Fibroblast of skin of left biceps (primary cell): ENCODE data around the gene CBFA2T3.
"Not testable (repeated sequence)": the region's sequence is repeated elsewhere in the genome, so short reads cannot be mapped to it uniquely, and the experiment has no call there.

ENCODE experiments used
- DNase-seq, 2 experiments: peaks; one replicate each; pipeline ENCODE4 v3.0.0-alpha.2; 2013; ENCODE audit warnings: low read depth in 2 of 2

Gene CBFA2T3

GRCh38 chr16:88889702-88890352, 87.2 kb downstream of the CBFA2T3 start:
- not testable (repeated sequence) for DNase-seq

DNA sequence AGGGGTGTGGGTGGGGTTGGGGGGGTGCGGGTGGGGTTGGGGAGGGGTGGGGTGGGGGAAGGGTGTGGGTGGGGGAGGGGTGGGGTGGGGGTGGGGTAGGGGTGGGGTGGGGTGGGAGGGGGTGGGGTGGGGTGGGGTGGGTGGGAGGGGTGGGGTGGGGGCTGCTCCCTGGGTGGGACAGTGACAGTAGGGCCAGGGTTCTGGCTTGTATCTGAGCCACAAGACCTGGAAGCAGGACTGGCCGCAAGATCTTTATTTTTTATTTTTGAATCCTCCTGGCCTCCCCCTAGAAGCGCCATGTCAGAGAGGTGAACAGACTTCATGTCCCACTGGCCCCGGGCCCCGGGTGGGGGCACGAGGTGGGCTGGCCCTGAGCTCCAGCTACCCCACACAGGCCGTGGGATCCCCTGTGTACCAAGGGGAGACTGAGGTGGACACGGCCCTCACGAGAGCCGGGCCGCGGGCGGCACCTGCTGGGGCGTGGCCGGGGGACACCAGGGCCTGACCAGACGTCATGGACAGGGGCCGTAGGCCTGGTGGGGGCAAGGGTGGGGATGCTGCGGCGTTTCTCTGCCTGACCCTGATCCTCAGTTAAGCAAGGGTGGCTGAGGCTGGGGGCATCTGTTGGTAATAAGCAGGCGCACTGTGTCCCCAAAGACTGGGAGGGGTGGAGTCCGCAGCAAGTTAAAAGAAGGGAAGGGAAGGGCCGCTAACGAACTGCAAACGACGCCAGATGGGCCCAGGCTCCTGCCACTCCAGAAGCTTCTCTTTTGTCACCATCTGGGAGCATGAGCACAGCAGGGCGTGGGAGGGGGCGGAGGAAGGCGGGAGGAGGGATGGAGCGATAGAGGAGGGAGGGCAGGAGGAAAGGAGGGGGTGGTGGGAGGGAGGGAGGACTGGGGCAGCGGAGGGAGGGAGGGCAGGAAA, 88.3 kb downstream of the CBFA2T3 start:
- no peak for DNase-seq

- no peak for DNase-seq
Observed at GRCh38 chr16:88888057-88888456, 89.0 kb downstream of the CBFA2T3 start.

GRCh38 chr16:88886845-88887521, 90.0 kb downstream of the CBFA2T3 start:
- no peak for DNase-seq

DNA sequence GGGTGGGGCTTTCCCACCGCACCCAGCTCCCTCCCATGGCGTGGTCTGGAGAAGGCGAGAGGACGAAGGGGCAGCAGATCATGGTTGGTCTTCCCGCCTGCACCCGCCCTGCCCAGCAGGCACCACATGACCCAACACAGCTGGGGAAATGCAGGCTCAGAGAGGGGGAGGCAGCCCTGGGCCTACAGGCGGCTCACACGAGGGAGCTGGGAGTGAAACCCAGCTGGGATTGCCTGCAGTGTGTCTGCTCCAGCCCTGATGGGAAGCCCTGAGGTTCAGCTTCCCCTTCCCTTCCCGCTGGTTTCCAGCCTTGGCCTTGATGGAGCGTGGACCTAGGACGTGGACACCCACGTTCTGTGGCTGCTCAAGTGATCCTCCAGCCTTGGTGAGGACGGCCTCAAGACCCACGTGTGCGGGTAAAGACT, 90.6 kb downstream of the CBFA2T3 start:
- DNase-seq: no peak

- no peak for DNase-seq
Observed at GRCh38 chr16:88885693-88886280, 91.2 kb downstream of the CBFA2T3 start.

DNA sequence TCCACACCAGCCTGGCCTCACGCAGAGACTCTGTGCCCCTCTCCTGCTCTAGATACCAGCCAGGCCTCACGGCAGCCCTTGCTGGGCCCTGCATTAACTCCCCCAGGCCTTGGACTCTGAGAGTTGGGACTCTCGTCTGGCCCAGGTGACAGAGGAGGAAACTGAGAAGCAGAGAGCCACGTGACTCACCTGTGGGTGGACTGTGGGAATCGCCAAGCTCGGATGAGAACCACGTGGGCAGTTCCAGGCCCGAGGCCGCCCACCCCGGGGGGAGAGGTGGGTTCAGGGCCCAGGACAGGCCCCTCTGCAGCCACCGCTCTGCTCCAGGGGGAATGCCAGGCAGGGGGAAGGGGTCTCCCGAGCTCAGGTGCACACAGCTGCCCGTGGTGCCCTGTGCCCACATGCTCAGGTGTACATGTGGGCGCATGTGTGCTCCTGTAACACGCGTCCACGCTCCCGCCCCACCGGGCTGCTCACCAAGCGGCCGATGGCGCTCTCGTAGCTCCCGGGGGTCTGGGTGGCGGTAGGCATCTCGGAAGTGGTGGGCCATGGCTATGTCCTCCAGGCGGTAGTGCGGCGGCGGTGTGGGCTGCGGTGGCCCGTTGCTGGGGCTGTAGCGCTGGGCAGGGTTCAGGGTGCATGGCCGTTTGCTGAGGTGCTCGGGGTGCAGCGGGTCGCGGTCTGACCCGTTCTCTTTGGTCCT, 92.3 kb downstream of the CBFA2T3 start:
- no peak for DNase-seq

DNA sequence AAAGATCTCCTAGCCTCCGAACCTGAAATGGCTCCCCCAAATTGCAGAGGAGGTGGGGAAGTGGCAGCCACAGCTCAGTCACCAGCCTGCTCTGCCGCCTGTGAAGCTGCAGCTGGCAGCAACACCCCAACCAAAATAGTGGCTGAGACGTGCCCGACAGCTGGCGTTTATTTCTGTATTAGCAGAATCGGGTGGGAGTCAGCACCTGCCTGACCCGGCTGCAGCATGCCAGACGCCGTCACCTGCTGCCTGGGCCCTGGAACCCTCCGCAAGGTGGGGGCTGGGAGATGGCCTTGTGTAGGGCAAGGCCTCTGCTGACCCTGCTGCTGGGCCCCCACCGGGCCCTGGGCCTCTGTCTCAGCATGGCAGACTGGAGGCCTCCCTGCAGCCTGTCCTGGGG, 93.1 kb downstream of the CBFA2T3 start:
- DNase-seq: no peak

GRCh38 chr16:88883117-88883895, 93.7 kb downstream of the CBFA2T3 start:
- DNase-seq: no peak

- no peak for DNase-seq
Observed at GRCh38 chr16:88882358-88883030, 94.5 kb downstream of the CBFA2T3 start.

- no peak for DNase-seq
Observed at GRCh38 chr16:88881675-88882357, 95.2 kb downstream of the CBFA2T3 start.

- DNase-seq: no peak
Observed at GRCh38 chr16:88881007-88881615, 95.9 kb downstream of the CBFA2T3 start.

GRCh38 chr16:88880226-88881006, 96.6 kb downstream of the CBFA2T3 start:
- no peak for DNase-seq

- DNase-seq: no peak
Observed at GRCh38 chr16:88879788-88880055, 97.3 kb downstream of the CBFA2T3 start.

GRCh38 chr16:88878967-88879787, 97.8 kb downstream of the CBFA2T3 start:
- DNase-seq: no peak

DNA sequence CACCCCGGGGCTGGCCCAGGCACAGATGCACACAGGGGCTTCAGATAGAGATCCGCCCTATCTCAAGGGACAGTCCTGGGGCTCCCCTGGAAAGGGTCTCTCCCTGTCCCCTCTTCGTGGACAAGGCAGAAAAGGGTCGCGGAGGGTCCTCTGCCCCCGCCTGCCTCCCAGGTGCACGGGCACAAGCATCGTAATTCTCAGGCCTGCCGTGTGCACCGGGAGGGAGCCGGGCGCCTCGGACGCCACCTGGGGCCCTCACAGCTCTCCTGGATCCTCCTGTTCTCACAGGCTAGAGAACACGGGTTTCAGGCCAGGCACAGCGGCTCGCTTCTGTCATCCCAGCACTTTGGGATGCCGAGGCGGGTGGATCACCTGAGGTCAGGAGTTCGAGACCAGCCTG, 98.7 kb downstream of the CBFA2T3 start:
- no peak for DNase-seq

DNA sequence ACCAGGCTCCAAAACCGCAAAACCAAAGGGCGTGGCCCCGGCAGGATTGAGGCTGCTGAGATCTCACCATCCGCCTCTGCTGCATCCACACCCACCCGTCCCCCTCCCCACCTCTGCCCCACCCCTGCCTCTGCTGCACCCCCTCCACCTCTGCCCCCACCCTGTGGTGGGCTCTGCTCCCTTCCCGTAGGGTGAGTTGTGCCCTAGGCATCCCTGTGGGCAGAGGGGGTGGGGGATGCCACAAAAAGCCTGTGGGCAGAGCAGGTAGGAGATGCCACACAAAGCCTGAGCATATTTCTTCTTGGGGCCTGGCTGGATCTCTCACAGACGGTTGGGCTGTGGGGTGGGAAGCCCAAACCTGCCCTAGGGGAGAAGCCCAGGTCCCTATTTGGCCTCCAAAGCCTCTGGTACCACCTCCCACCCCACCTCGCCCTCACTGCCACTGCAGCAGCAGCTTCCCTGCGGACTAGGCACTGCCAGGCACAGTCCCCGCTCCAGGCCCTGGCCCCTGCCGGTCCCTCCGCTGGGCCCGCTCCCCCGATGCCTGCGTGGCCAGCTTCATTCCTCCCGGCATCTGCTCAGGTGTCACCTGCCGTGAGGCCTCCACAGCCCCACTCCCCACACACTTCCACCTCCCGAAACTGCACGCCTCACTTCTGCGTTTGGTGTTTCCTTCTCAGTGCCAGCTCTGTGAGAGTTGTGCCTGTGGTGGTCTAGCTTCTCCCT, 99.3 kb downstream of the CBFA2T3 start:
- DNase-seq: no peak
